ENCODE results near the gene PCDHGB4.

- no peak for TF ChIP-seq POLR2A (IDR thresholded peaks at IDR 0.05; ENCODE audit: low read length)
- TF ChIP-seq GATA1 (IDR thresholded peaks at IDR 0.05; ENCODE audit: low read depth, low read length): no peak
These were observed 4.8 kb upstream of the PCDHGB4 start, which contains the start of gene PCDHGA7 for GRCh38 chr5:141382469-141383294.

Data from erythroblast (primary cell).